Thyroid gland (tissue), 4 donors: ENCODE results near the gene UCP3.

ENCODE experiments used
- POLR2A ChIP-seq, 2 donors: fragments of 450-650 bp; IDR thresholded peaks; one replicate each; pipeline ENCODE4 v1.6.1; 2017; ENCODE audit warnings: antibody characterized with exemption in 2 of 2, mild to moderate bottlenecking in 2 of 2, moderate library complexity in 1 of 2
- TF ChIP-seq, protein P1 (sequence below), 6 experiments: fragments of 200-600 bp in 3 of 6; fragments of 450-650 bp in 3 of 6; sonication (generic) in 3 of 6; IDR thresholded peaks; one replicate each; pipeline ENCODE4 v1.5.1; 2016 to 2019; ENCODE audit warnings: antibody characterized with exemption in 6 of 6, mild to moderate bottlenecking in 2 of 6, inconsistent platforms in 1 of 6, moderate library complexity in 1 of 6

- TF ChIP-seq, protein P1, sequence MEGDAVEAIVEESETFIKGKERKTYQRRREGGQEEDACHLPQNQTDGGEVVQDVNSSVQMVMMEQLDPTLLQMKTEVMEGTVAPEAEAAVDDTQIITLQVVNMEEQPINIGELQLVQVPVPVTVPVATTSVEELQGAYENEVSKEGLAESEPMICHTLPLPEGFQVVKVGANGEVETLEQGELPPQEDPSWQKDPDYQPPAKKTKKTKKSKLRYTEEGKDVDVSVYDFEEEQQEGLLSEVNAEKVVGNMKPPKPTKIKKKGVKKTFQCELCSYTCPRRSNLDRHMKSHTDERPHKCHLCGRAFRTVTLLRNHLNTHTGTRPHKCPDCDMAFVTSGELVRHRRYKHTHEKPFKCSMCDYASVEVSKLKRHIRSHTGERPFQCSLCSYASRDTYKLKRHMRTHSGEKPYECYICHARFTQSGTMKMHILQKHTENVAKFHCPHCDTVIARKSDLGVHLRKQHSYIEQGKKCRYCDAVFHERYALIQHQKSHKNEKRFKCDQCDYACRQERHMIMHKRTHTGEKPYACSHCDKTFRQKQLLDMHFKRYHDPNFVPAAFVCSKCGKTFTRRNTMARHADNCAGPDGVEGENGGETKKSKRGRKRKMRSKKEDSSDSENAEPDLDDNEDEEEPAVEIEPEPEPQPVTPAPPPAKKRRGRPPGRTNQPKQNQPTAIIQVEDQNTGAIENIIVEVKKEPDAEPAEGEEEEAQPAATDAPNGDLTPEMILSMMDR (IDR thresholded peaks at IDR 0.05): no peak
- TF ChIP-seq POLR2A (IDR thresholded peaks at IDR 0.05): no peak
These were observed 37.6 kb downstream of the UCP3 start for GRCh38 chr11:73971175-73971719.
